Stomach (tissue), 9 donors: Measurements from ENCODE around the gene ABCA8. TPM values are rescaled to one million over a fixed set of nuclear protein-coding genes. Genes with fewer than 3 reads are reported as not detected.

Experiments
- DNase-seq, 2 donors: peaks; one replicate each; pipeline versions ENCODE4 v3.0.0 to v3.0.0-alpha.2; 2013 to 2019
- H3K27ac ChIP-seq, 5 donors: fragments of 200-600 bp in 4 of 5; sonication (generic) in 4 of 5; one replicate each; pipeline ENCODE4 v1.5.1; 2013 to 2019; ENCODE audit warnings: mild to moderate bottlenecking in 1 of 5, moderate library complexity in 1 of 5
- H3K27me3 ChIP-seq, 3 donors: fragments of 200-600 bp; sonication (generic); one replicate each; pipeline ENCODE4 v1.5.1; 2017 to 2019; ENCODE audit warnings: mixed run types in 1 of 3
- H3K36me3 ChIP-seq, 4 donors: fragments of 200-600 bp; sonication (generic); 1 replicate in 3 of 4; 2 replicates in 1 of 4; pipeline ENCODE4 v1.5.1; 2016 to 2019
- H3K4me1 ChIP-seq, 4 donors: fragments of 200-600 bp; sonication (generic); one replicate each; pipeline ENCODE4 v1.5.1; 2016 to 2019
- H3K4me3 ChIP-seq, 4 donors: fragments of 200-600 bp; sonication (generic) in 3 of 4; one replicate each; pipeline ENCODE4 v1.5.1; 2016 to 2019; ENCODE audit warnings: mild to moderate bottlenecking in 1 of 4
- H3K9me3 ChIP-seq, 4 donors: fragments of 200-600 bp; sonication (generic); one replicate each; pipeline ENCODE4 v1.5.1; 2016 to 2019
- CTCF ChIP-seq, 7 experiments: fragments of 450-650 bp in 4 of 7; fragments of 200-600 bp in 3 of 7; sonication (generic) in 3 of 7; IDR thresholded peaks; one replicate each; pipeline ENCODE4 v1.5.1; 2016 to 2019; ENCODE audit warnings: antibody characterized with exemption in 7 of 7, control low read depth in 2 of 7, mild to moderate bottlenecking in 1 of 7
- EP300 ChIP-seq: sonication (generic); formaldehyde crosslinking; IDR thresholded peaks from one replicate; pipeline ENCODE4 v1.6.1; 2017; ENCODE audit warnings: antibody characterized with exemption
- POLR2A ChIP-seq, 4 donors: fragments of 450-650 bp; IDR thresholded peaks; one replicate each; pipeline ENCODE4 v1.6.1; 2016; ENCODE audit warnings: antibody characterized with exemption in 4 of 4, control low read depth in 2 of 4, mild to moderate bottlenecking in 1 of 4, moderate library complexity in 1 of 4
- POLR2AphosphoS5 ChIP-seq, 3 donors: sonication (generic); formaldehyde crosslinking; IDR thresholded peaks; one replicate each; pipeline ENCODE4 v1.6.1; 2016; ENCODE audit warnings: antibody characterized with exemption in 3 of 3
- WGBS, 5 donors: extraction: QIAGEN DNeasy Blood & Tissue Kit in 3 of 5; methylation state at CpG; one replicate each; pipeline versions ENCODE4 v1.1.5 to v1.1.7; 2013 to 2018; 5-methylcytosine and 5-hydroxymethylcytosine counted together
- intact Hi-C: fragments of 100-400 bp; cut with DNase I; formaldehyde crosslinking; loops from one replicate; pipeline ENCODE4 v1.15.1; 2023; ENCODE audit warnings: low total_unique reads
- polyA plus RNA-seq, 3 donors: library from polyadenylated mRNA; stranded (reverse); fragments of 200-250 nt; gene quantifications; one replicate each; pipeline ENCODE4 v1.2.3, GENCODE V29; 2013
- total RNA-seq, 5 donors: library from RNA; depleted of rRNA; stranded (reverse); fragments of >200 nt; gene quantifications; one replicate each; pipeline versions ENCODE4 v1.1.0 to v1.2.3, GENCODE V29; 2014 to 2016
- donor health status: healthy with polysubstance abuse.
- donor health status: Bipolar disorder and iron deficiency.
- donor health status: healthy.

ABCA8 gene
- total and polyA plus RNA-seq, 8 donors = 2.7 to 210 (median 25.4) TPM

GRCh38 chr17:68843522-68843921, 111.7 kb downstream of the ABCA8 start:
- Histone ChIP-seq H3K9me3 (peaks cover 0 to 5% (median 2%) of the 10 kb centered on the region in 4 donors), H3K27ac (peak overlapping the region in 1 of 5 donors; percentile 2), H3K36me3 (no peaks in the 10 kb centered on the region), H3K4me1 (no peaks in the 10 kb centered on the region), H3K4me3 (no peak overlapping the region), H3K27me3 (no peaks in the 10 kb centered on the region)
- WGBS, 5 donors = 29 to 41% (median 32%) methylated on average over 3 of the region's 3 CpGs
- intact Hi-C loops = no loop called here
- no peak for DNase-seq
- TF ChIP-seq CTCF (IDR thresholded peaks at IDR 0.05) = no peak
- TF ChIP-seq EP300 = no peak
- TF ChIP-seq POLR2A (IDR thresholded peaks at IDR 0.05) = no peak
- TF ChIP-seq POLR2AphosphoS5 (IDR thresholded peaks at IDR 0.05) = no peak

- no peaks in the 10 kb centered on the region for H3K4me1 ChIP-seq
- intact Hi-C loops = no loop called here
- no peaks in the 10 kb centered on the region for H3K36me3 ChIP-seq
- no peak for DNase-seq
- no peaks in the 10 kb centered on the region for H3K27me3 ChIP-seq
- H3K27ac ChIP-seq = no peak overlapping the region
- H3K9me3 ChIP-seq = no peaks in the 10 kb centered on the region
- TF ChIP-seq EP300 = no peak
- TF ChIP-seq POLR2A (IDR thresholded peaks at IDR 0.05) = no peak
- no peak for TF ChIP-seq POLR2AphosphoS5 (IDR thresholded peaks at IDR 0.05)
- no peak for TF ChIP-seq CTCF (IDR thresholded peaks at IDR 0.05)
- WGBS, 5 donors = 66 to 73% (median 69%) methylated on average over 4 of the region's 4 CpGs
- H3K4me3 ChIP-seq = no peak overlapping the region
Measured at GRCh38 chr17:68840073-68840472, 115.1 kb downstream of the ABCA8 start.

- WGBS, 5 donors = 44 to 63% (median 56%) methylated on average over 2 of the region's 2 CpGs
- TF ChIP-seq CTCF (IDR thresholded peaks at IDR 0.05) (no peak), POLR2AphosphoS5 (IDR thresholded peaks at IDR 0.05) (no peak), POLR2A (IDR thresholded peaks at IDR 0.05) (no peak), EP300 (no peak)
- Histone ChIP-seq H3K36me3 (no peaks in the 10 kb centered on the region), H3K4me1 (no peaks in the 10 kb centered on the region), H3K27me3 (no peaks in the 10 kb centered on the region), H3K9me3 (no peaks in the 10 kb centered on the region), H3K27ac (peak overlapping the region in 2 of 5 donors; percentile 47 to 51), H3K4me3 (no peak overlapping the region)
- intact Hi-C loops = no loop called here
- no peak for DNase-seq
Measured at GRCh38 chr17:68835071-68835470, 120.1 kb downstream of the ABCA8 start.

GRCh38 chr17:68834328-68834836, 120.8 kb downstream of the ABCA8 start:
- no peak overlapping the region for H3K4me3 ChIP-seq
- H3K27me3 ChIP-seq = no peaks in the 10 kb centered on the region
- peak overlapping the region in 1 of 5 donors; percentile 51 for H3K27ac ChIP-seq
- no peak for DNase-seq
- no peaks in the 10 kb centered on the region for H3K36me3 ChIP-seq
- WGBS, 5 donors = 82 to 96% (median 95%) methylated on average over 2 of the region's 2 CpGs
- no peak for TF ChIP-seq POLR2AphosphoS5 (IDR thresholded peaks at IDR 0.05)
- no peak for TF ChIP-seq POLR2A (IDR thresholded peaks at IDR 0.05)
- no peak for TF ChIP-seq CTCF (IDR thresholded peaks at IDR 0.05)
- no peak for TF ChIP-seq EP300
- no peaks in the 10 kb centered on the region for H3K9me3 ChIP-seq
- intact Hi-C loops = no loop called here
- no peaks in the 10 kb centered on the region for H3K4me1 ChIP-seq
